ENCODE measurements around the gene PHOSPHO2.
A peak's percentile ranks its signal among the peaks of the same experiment; 100 is the strongest.

PHOSPHO2 gene

GRCh38 chr2:169714699-169715098, 20.4 kb downstream of the PHOSPHO2 start:
- DNase-seq (ENCODE audit: low read depth in 1 of 2, low spot score in 1 of 2), result no peak
- in situ Hi-C loops (cut with HindIII; ENCODE audit: low pct_unique_long_range_greater_than_20kb, low sequenced_read_pairs), result no loop called here
- TF ChIP-seq JUND (IDR thresholded peaks at IDR 0.05; ENCODE audit: low read depth), result no peak

- in situ Hi-C loops (cut with HindIII; ENCODE audit: low pct_unique_long_range_greater_than_20kb, low sequenced_read_pairs), result no loop called here
- no peak for TF ChIP-seq JUND (IDR thresholded peaks at IDR 0.05; ENCODE audit: low read depth)
- DNase-seq (ENCODE audit: low read depth in 1 of 2, low spot score in 1 of 2), result peak in 1 of 2 experiments; percentile 61
These were observed 21.3 kb downstream of the PHOSPHO2 start for GRCh38 chr2:169715379-169716237.

GRCh38 chr2:169716238-169716886, 22.1 kb downstream of the PHOSPHO2 start:
- in situ Hi-C loops (cut with HindIII; ENCODE audit: low pct_unique_long_range_greater_than_20kb, low sequenced_read_pairs), result no loop called here
- TF ChIP-seq JUND (IDR thresholded peaks at IDR 0.05; ENCODE audit: low read depth), result no peak
- DNase-seq (ENCODE audit: low read depth in 1 of 2, low spot score in 1 of 2), result no peak

DNA sequence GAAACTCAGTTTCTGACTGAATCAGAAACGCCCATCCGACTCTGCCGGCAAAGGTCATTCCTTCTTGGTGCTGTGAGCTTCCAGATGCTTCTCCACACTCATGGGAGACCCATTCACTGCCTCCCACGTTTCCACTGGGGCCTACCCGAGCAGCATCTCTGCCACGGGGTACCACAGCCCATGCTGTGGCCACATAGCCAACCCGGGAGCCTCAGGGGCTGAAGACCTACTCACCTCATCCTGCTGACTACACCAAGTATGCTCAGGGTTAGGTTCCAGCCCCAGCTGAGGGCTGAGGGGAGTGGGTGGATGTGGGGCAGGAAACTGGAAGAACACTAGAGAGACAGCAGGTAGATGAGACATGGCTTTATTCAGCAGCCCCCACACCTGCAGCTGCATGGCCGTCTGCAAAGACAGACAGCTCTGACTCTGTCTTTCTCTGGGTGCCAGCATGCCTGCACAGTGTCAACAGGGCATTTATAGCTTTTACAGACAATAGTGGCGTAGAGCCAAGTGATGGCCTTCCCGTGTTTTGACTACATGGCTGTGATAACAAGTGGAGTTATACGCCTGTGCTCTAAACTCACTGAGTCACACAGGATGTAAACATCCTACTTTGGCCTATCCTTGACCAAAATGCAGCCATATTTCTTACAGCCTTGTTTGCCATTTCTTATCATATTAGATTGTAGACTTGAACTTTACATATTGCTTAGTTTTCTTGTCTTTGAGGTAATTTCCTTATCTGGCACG, 22.8 kb downstream of the PHOSPHO2 start:
- DNase-seq (ENCODE audit: low read depth in 1 of 2, low spot score in 1 of 2), result no peak
- in situ Hi-C loops (cut with HindIII; ENCODE audit: low pct_unique_long_range_greater_than_20kb, low sequenced_read_pairs), result no loop called here
- TF ChIP-seq JUND (IDR thresholded peaks at IDR 0.05; ENCODE audit: low read depth), result no peak

DNA sequence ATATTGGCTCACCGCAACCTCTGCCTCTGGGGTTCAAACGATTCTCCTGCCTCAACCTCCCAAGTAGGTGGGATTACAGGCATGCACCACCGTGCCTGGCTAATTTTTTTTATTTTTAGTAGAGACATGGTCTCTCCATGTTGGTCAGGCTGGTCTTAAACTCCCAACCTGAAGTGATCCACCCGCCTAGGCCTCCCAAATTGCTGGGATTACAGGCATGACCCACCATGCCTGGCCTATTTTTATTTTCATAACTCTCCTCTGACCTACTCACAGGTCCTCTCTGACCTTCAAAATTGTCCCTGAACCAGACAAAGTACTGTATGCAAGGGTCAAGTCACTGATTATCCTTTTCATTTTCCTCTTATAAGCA, 23.4 kb downstream of the PHOSPHO2 start:
- DNase-seq (ENCODE audit: low read depth in 1 of 2, low spot score in 1 of 2), result no peak
- in situ Hi-C loops (cut with HindIII; ENCODE audit: low pct_unique_long_range_greater_than_20kb, low sequenced_read_pairs), result no loop called here
- TF ChIP-seq JUND (IDR thresholded peaks at IDR 0.05; ENCODE audit: low read depth), result no peak

GRCh38 chr2:169718930-169719504, 24.7 kb downstream of the PHOSPHO2 start:
- no peak for DNase-seq (ENCODE audit: low read depth in 1 of 2, low spot score in 1 of 2)
- in situ Hi-C loops (cut with HindIII; ENCODE audit: low pct_unique_long_range_greater_than_20kb, low sequenced_read_pairs), result no loop called here
- TF ChIP-seq JUND (IDR thresholded peaks at IDR 0.05; ENCODE audit: low read depth), result no peak

DNA sequence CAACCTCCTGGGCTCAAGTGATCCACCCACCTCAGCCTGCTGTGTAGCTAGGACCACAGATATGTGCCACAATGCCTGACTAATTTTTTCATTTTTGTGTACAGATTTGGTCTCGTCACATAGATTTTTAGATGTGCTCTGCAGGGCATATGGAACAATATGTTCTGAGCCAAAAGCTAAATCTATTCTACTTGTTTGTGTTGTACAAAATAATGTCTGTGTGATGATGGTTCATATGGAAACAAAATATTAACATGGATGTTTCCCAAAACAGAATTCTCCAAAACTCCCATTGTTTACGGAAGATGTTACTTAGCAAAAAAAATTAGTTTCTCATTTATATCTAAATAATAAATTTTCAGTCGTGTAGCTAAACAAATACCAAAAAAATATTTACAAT, 26.7 kb downstream of the PHOSPHO2 start:
- in situ Hi-C loops (cut with HindIII; ENCODE audit: low pct_unique_long_range_greater_than_20kb, low sequenced_read_pairs), result no loop called here
- no peak for DNase-seq (ENCODE audit: low read depth in 1 of 2, low spot score in 1 of 2)
- no peak for TF ChIP-seq JUND (IDR thresholded peaks at IDR 0.05; ENCODE audit: low read depth)

DNA sequence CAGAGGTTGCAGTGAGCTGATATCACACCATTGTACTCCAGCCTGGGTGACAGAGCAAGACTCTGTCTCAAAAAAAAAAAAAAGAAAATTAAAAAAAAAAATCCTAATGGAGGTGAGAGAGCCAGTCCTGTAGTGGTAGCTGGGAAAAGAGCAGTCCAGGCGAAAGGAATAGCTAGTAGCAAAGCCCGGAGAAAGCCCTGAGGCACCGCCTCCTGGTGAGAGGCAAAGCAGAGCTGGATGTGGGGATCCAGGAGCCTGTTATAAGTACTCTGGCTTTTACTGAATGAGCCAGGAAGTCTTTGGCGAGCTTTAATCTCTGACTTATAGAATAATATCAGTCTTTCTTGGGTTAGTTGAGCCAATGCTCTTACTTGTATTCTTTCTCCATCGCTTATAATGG, 32.8 kb downstream of the PHOSPHO2 start:
- no peak for DNase-seq (ENCODE audit: low read depth in 1 of 2, low spot score in 1 of 2)
- TF ChIP-seq JUND (IDR thresholded peaks at IDR 0.05; ENCODE audit: low read depth), result no peak
- in situ Hi-C loops (cut with HindIII; ENCODE audit: low pct_unique_long_range_greater_than_20kb, low sequenced_read_pairs), result no loop called here

- no peak for DNase-seq (ENCODE audit: low read depth in 1 of 2, low spot score in 1 of 2)
- TF ChIP-seq JUND (IDR thresholded peaks at IDR 0.05; ENCODE audit: low read depth), result no peak
- in situ Hi-C loops (cut with HindIII; ENCODE audit: low pct_unique_long_range_greater_than_20kb, low sequenced_read_pairs), result no loop called here
These were observed 35.0 kb downstream of the PHOSPHO2 start for GRCh38 chr2:169729274-169729605.

DNA sequence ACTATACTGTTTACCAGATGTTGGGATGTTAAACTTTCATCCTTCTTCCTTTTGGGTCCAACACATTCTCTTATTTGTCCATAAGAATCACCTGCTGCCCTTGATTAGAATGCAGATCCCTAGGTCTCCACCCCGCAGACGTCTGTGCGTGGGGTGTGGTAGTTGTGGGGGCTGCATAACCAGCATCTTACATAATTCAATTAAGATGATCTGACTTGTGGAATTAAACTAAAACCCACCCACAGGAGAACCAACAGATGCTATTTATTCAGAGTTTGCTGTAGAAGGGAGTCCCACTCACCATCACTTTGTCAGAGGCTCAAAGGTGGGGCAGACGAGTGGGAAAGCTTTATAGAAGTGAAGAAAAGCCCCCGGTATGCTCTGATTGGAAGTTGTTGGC, 37.8 kb downstream of the PHOSPHO2 start:
- no peak for DNase-seq (ENCODE audit: low read depth in 1 of 2, low spot score in 1 of 2)
- no peak for TF ChIP-seq JUND (IDR thresholded peaks at IDR 0.05; ENCODE audit: low read depth)
- in situ Hi-C loops (cut with HindIII; ENCODE audit: low pct_unique_long_range_greater_than_20kb, low sequenced_read_pairs), result no loop called here

DNA sequence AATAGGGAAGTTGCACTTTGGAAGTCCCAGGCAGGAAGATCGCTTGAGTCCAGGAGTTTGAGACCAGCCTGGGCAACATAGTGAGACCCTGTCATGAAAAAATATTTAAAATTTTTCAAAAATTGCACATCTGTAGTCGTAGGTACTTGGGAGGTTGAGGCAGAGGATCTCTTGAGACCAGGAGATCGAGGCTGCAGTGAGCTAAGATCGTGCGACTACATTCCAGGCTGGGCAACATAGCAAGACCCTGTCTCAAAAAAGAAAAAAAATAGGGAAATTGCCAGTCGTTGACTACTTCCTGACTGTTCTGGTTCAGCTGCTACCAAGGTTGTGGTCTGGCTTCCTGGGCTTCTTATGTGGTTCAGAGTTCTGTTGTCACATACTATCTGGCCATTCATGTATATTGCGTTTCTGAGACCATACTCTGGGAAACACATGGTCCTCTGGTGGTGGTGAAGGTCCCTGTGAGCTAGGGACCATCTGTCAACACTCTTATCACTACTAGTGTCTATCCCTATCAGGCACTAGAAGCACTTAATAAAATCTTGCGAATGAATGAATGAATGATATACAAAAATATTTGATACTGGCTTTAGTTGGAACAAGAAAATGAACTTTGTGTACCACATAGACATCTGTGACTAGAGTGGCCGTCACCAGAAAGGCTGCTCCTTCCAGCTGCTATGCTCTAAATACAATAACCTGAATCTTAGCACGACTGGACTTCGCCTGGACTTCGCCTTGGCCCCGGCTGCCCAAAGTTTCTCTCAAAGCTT, 38.5 kb downstream of the PHOSPHO2 start:
- TF ChIP-seq JUND (IDR thresholded peaks at IDR 0.05; ENCODE audit: low read depth), result no peak
- DNase-seq (ENCODE audit: low read depth in 1 of 2, low spot score in 1 of 2), result no peak
- in situ Hi-C loops (cut with HindIII; ENCODE audit: low pct_unique_long_range_greater_than_20kb, low sequenced_read_pairs), result no loop called here

Data from T47D (cell line).